ENCODE results near the gene RIOK3.

The RIOK3 gene

GRCh38 chr18:23437357-23438045 lies 15.6 kb upstream of the RIOK3 start:
- WGBS (ENCODE audit: insufficient coverage) = 0% methylated on average over 31 of the region's 42 CpGs
- Histone ChIP-seq H3K27me3 (replicated peaks in 2 of 5; ENCODE audit: control insufficient read depth in 4 of 5, insufficient read depth in 5 of 5, low read length in 4 of 5) (no peaks in the 10 kb centered on the region), H3K9me3 (ENCODE audit: control extremely low read depth in 1 of 5, control insufficient read depth in 4 of 5, insufficient read depth in 2 of 5, low read depth in 1 of 5, low read length in 4 of 5) (no peaks in the 10 kb centered on the region), H3K27ac (ENCODE audit: insufficient read depth in 1 of 2, low read depth in 1 of 2, low read length in 2 of 2, poor library complexity in 1 of 2, severe bottlenecking in 2 of 2) (peak overlapping the region; percentile 50 to 79), H3K4me1 (ENCODE audit: control extremely low read depth in 1 of 4, control insufficient read depth in 4 of 4, insufficient read depth in 4 of 4, low read length in 3 of 4) (peaks cover 2 to 15% (median 9%) of the 10 kb centered on the region in 4 experiments), H3K4me3 (ENCODE audit: control insufficient read depth in 1 of 7, extremely low read depth in 1 of 7, insufficient read depth in 4 of 7, low read depth in 2 of 7, low read length in 6 of 7) (peak overlapping the region; percentile 79 to 95 (median 89)), H3K36me3 (ENCODE audit: control insufficient read depth in 4 of 4, insufficient read depth in 4 of 4, low read length in 3 of 4) (no peaks in the 10 kb centered on the region)
- CTCF ChIA-PET = no interaction called here
- DNase-seq = peak; percentile 47 to 76 (median 72)
- POLR2A ChIA-PET = interaction anchor here (0.7 kb wide), 1 partner anchor 288 kb away, joined by 3 read pairs; no protein-coding TSS in a partner anchor

GRCh38 chr18:23438046-23438377 lies 15.1 kb upstream of the RIOK3 start:
- Histone ChIP-seq H3K4me3 (ENCODE audit: control insufficient read depth in 1 of 7, extremely low read depth in 1 of 7, insufficient read depth in 4 of 7, low read depth in 2 of 7, low read length in 6 of 7) (peak overlapping the region in 6 of 7 experiments; percentile 79 to 95 (median 88)), H3K27me3 (replicated peaks in 2 of 5; ENCODE audit: control insufficient read depth in 4 of 5, insufficient read depth in 5 of 5, low read length in 4 of 5) (no peaks in the 10 kb centered on the region), H3K36me3 (ENCODE audit: control insufficient read depth in 4 of 4, insufficient read depth in 4 of 4, low read length in 3 of 4) (no peaks in the 10 kb centered on the region), H3K9me3 (ENCODE audit: control extremely low read depth in 1 of 5, control insufficient read depth in 4 of 5, insufficient read depth in 2 of 5, low read depth in 1 of 5, low read length in 4 of 5) (no peaks in the 10 kb centered on the region), H3K4me1 (ENCODE audit: control extremely low read depth in 1 of 4, control insufficient read depth in 4 of 4, insufficient read depth in 4 of 4, low read length in 3 of 4) (peaks cover 2 to 15% (median 9%) of the 10 kb centered on the region in 4 experiments), H3K27ac (ENCODE audit: insufficient read depth in 1 of 2, low read depth in 1 of 2, low read length in 2 of 2, poor library complexity in 1 of 2, severe bottlenecking in 2 of 2) (peak overlapping the region in 1 of 2 experiments; percentile 58)
- ChIA-PET POLR2A (interaction anchor here (0.7 kb wide), 1 partner anchor 288 kb away, joined by 3 read pairs; no protein-coding TSS in a partner anchor), CTCF (no interaction called here)
- DNase-seq = no peak
- WGBS (ENCODE audit: insufficient coverage) = no CpG with 5 or more reads among the region's 5 CpGs

GRCh38 chr18:23438608-23439366 lies 14.3 kb upstream of the RIOK3 start:
- POLR2A ChIA-PET = no interaction called here
- 90% methylated on average over 4 of the region's 11 CpGs for WGBS (ENCODE audit: insufficient coverage)
- CTCF ChIA-PET = no interaction called here

GRCh38 chr18:23440131-23440530 lies 13.0 kb upstream of the RIOK3 start:
- DNase-seq = no peak
- Histone ChIP-seq H3K9me3 (ENCODE audit: control extremely low read depth in 1 of 5, control insufficient read depth in 4 of 5, insufficient read depth in 2 of 5, low read depth in 1 of 5, low read length in 4 of 5) (no peaks in the 10 kb centered on the region), H3K36me3 (ENCODE audit: control insufficient read depth in 4 of 4, insufficient read depth in 4 of 4, low read length in 3 of 4) (no peaks in the 10 kb centered on the region), H3K27me3 (replicated peaks in 2 of 5; ENCODE audit: control insufficient read depth in 4 of 5, insufficient read depth in 5 of 5, low read length in 4 of 5) (no peaks in the 10 kb centered on the region), H3K27ac (ENCODE audit: insufficient read depth in 1 of 2, low read depth in 1 of 2, low read length in 2 of 2, poor library complexity in 1 of 2, severe bottlenecking in 2 of 2) (no peak overlapping the region), H3K4me1 (ENCODE audit: control extremely low read depth in 1 of 4, control insufficient read depth in 4 of 4, insufficient read depth in 4 of 4, low read length in 3 of 4) (peaks cover 2 to 15% (median 9%) of the 10 kb centered on the region in 4 experiments), H3K4me3 (ENCODE audit: control insufficient read depth in 1 of 7, extremely low read depth in 1 of 7, insufficient read depth in 4 of 7, low read depth in 2 of 7, low read length in 6 of 7) (no peak overlapping the region)
- ChIA-PET CTCF (interaction anchor here (1.0 kb wide), 1 partner anchor 47 kb away, joined by 3 read pairs; no protein-coding TSS in a partner anchor), POLR2A (no interaction called here)
- 80% methylated on average over 1 of the region's 4 CpGs for WGBS (ENCODE audit: insufficient coverage)

More at GRCh38 chr18:23438608-23439366, 14.3 kb upstream of the RIOK3 start:
- Histone ChIP-seq H3K27ac (ENCODE audit: insufficient read depth in 1 of 2, low read depth in 1 of 2, low read length in 2 of 2, poor library complexity in 1 of 2, severe bottlenecking in 2 of 2) (no peak overlapping the region), H3K36me3 (ENCODE audit: control insufficient read depth in 4 of 4, insufficient read depth in 4 of 4, low read length in 3 of 4) (no peaks in the 10 kb centered on the region), H3K27me3 (replicated peaks in 2 of 5; ENCODE audit: control insufficient read depth in 4 of 5, insufficient read depth in 5 of 5, low read length in 4 of 5) (no peaks in the 10 kb centered on the region), H3K4me1 (ENCODE audit: control extremely low read depth in 1 of 4, control insufficient read depth in 4 of 4, insufficient read depth in 4 of 4, low read length in 3 of 4) (peaks cover 2 to 15% (median 9%) of the 10 kb centered on the region in 4 experiments), H3K4me3 (ENCODE audit: control insufficient read depth in 1 of 7, extremely low read depth in 1 of 7, insufficient read depth in 4 of 7, low read depth in 2 of 7, low read length in 6 of 7) (no peak overlapping the region), H3K9me3 (ENCODE audit: control extremely low read depth in 1 of 5, control insufficient read depth in 4 of 5, insufficient read depth in 2 of 5, low read depth in 1 of 5, low read length in 4 of 5) (no peaks in the 10 kb centered on the region)
- no peak for DNase-seq

- DNase-seq = no peak
- no peak overlapping the region for H3K4me3 ChIP-seq (ENCODE audit: control insufficient read depth in 1 of 7, extremely low read depth in 1 of 7, insufficient read depth in 4 of 7, low read depth in 2 of 7, low read length in 6 of 7)
- ChIA-PET POLR2A (interaction anchor here (0.7 to 1.6 kb wide), 2 partner anchors 10 to 53 kb away, joined by 3 to 4 read pairs; partner anchors contain the start of gene RIOK3), CTCF (interaction anchor here (0.7 kb wide), 1 partner anchor 11 kb away, joined by 3 read pairs; no protein-coding TSS in a partner anchor)
- H3K36me3 ChIP-seq (ENCODE audit: control insufficient read depth in 4 of 4, insufficient read depth in 4 of 4, low read length in 3 of 4) = no peaks in the 10 kb centered on the region
- H3K9me3 ChIP-seq (ENCODE audit: control extremely low read depth in 1 of 5, control insufficient read depth in 4 of 5, insufficient read depth in 2 of 5, low read depth in 1 of 5, low read length in 4 of 5) = no peaks in the 10 kb centered on the region
- no peaks in the 10 kb centered on the region for H3K27me3 ChIP-seq (replicated peaks in 2 of 5; ENCODE audit: control insufficient read depth in 4 of 5, insufficient read depth in 5 of 5, low read length in 4 of 5)
- H3K4me1 ChIP-seq (ENCODE audit: control extremely low read depth in 1 of 4, control insufficient read depth in 4 of 4, insufficient read depth in 4 of 4, low read length in 3 of 4) = peaks cover 2 to 5% (median 3%) of the 10 kb centered on the region in 4 experiments
- H3K27ac ChIP-seq (ENCODE audit: insufficient read depth in 1 of 2, low read depth in 1 of 2, low read length in 2 of 2, poor library complexity in 1 of 2, severe bottlenecking in 2 of 2) = no peak overlapping the region
- WGBS (ENCODE audit: insufficient coverage) = 100% methylated on average over 2 of the region's 3 CpGs
Observed at GRCh38 chr18:23442958-23443357, 10.1 kb upstream of the RIOK3 start.

- Histone ChIP-seq H3K36me3 (ENCODE audit: control insufficient read depth in 4 of 4, insufficient read depth in 4 of 4, low read length in 3 of 4) (no peaks in the 10 kb centered on the region), H3K27ac (ENCODE audit: insufficient read depth in 1 of 2, low read depth in 1 of 2, low read length in 2 of 2, poor library complexity in 1 of 2, severe bottlenecking in 2 of 2) (no peak overlapping the region), H3K27me3 (replicated peaks in 2 of 5; ENCODE audit: control insufficient read depth in 4 of 5, insufficient read depth in 5 of 5, low read length in 4 of 5) (no peaks in the 10 kb centered on the region), H3K9me3 (ENCODE audit: control extremely low read depth in 1 of 5, control insufficient read depth in 4 of 5, insufficient read depth in 2 of 5, low read depth in 1 of 5, low read length in 4 of 5) (no peaks in the 10 kb centered on the region), H3K4me1 (ENCODE audit: control extremely low read depth in 1 of 4, control insufficient read depth in 4 of 4, insufficient read depth in 4 of 4, low read length in 3 of 4) (peaks cover 0 to 8% (median 6%) of the 10 kb centered on the region in 4 experiments), H3K4me3 (ENCODE audit: control insufficient read depth in 1 of 7, extremely low read depth in 1 of 7, insufficient read depth in 4 of 7, low read depth in 2 of 7, low read length in 6 of 7) (no peak overlapping the region)
- POLR2A ChIA-PET = no interaction called here
- no CpG with 5 or more reads among the region's 1 CpG for WGBS (ENCODE audit: insufficient coverage)
- DNase-seq = no peak
- CTCF ChIA-PET = no interaction called here
Observed at GRCh38 chr18:23448291-23448690, 4.8 kb upstream of the RIOK3 start.

GRCh38 chr18:23450022-23450421 lies 3.1 kb upstream of the RIOK3 start:
- Histone ChIP-seq H3K9me3 (ENCODE audit: control extremely low read depth in 1 of 5, control insufficient read depth in 4 of 5, insufficient read depth in 2 of 5, low read depth in 1 of 5, low read length in 4 of 5) (no peaks in the 10 kb centered on the region), H3K4me3 (ENCODE audit: control insufficient read depth in 1 of 7, extremely low read depth in 1 of 7, insufficient read depth in 4 of 7, low read depth in 2 of 7, low read length in 6 of 7) (no peak overlapping the region), H3K27me3 (replicated peaks in 2 of 5; ENCODE audit: control insufficient read depth in 4 of 5, insufficient read depth in 5 of 5, low read length in 4 of 5) (no peaks in the 10 kb centered on the region), H3K27ac (ENCODE audit: insufficient read depth in 1 of 2, low read depth in 1 of 2, low read length in 2 of 2, poor library complexity in 1 of 2, severe bottlenecking in 2 of 2) (no peak overlapping the region), H3K4me1 (ENCODE audit: control extremely low read depth in 1 of 4, control insufficient read depth in 4 of 4, insufficient read depth in 4 of 4, low read length in 3 of 4) (peaks cover 7 to 20% (median 15%) of the 10 kb centered on the region in 4 experiments), H3K36me3 (ENCODE audit: control insufficient read depth in 4 of 4, insufficient read depth in 4 of 4, low read length in 3 of 4) (no peaks in the 10 kb centered on the region)
- DNase-seq = peak in 1 of 3 donors; percentile 10
- WGBS (ENCODE audit: insufficient coverage) = no CpG with 5 or more reads among the region's 4 CpGs
- CTCF ChIA-PET = interaction anchor here (1.4 kb wide), 1 partner anchor 47 kb away, joined by 3 read pairs; no protein-coding TSS in a partner anchor
- POLR2A ChIA-PET = no interaction called here
